GM10248 (cell line): ENCODE measurements around the gene PKD1L1.

Experiments
- CTCF ChIA-PET: fragments of 300-600 bp; sonication (Branson Sonifier 250); formaldehyde crosslinking; extraction: SDS; loops from one replicate; lab custom pipeline; 2021; ENCODE audit warnings: antibody characterized with exemption; lab: Yijun Ruan, JAX
- POLR2A ChIA-PET: fragments of 350-650 bp; sonication (Branson Sonifier 250); formaldehyde crosslinking; extraction: SDS; loops from one replicate; lab custom pipeline; 2020; ENCODE audit warnings: antibody characterized with exemption; lab: Yijun Ruan, JAX
- DNase-seq: peaks from one replicate; pipeline ENCODE4 v3.0.0; 2012; ENCODE audit errors: extremely low spot score
- CTCF ChIP-seq: IDR thresholded peaks from 2 replicates; pipeline ENCODE4 v1.5.1; 2012; ENCODE audit warnings: mild to moderate bottlenecking, low read depth; ENCODE audit errors: extremely low read depth, missing control alignments, control extremely low read depth

Gene PKD1L1

GRCh38 chr7:47788083-47788482, 160.2 kb downstream of the PKD1L1 start:
- POLR2A ChIA-PET, result no interaction called here
- no peak for DNase-seq
- no peak for TF ChIP-seq CTCF
- CTCF ChIA-PET, result interaction anchor here (1.5 to 1.9 kb wide), 2 partner anchors 17 to 522 kb away, joined by 3 to 6 read pairs; no protein-coding TSS in a partner anchor

- POLR2A ChIA-PET, result no interaction called here
Measured at GRCh38 chr7:47787249-47788069, 160.8 kb downstream of the PKD1L1 start.

GRCh38 chr7:47786557-47787248, 161.6 kb downstream of the PKD1L1 start:
- CTCF ChIA-PET, result interaction anchor here (1.5 to 1.9 kb wide), 2 partner anchors 19 to 521 kb away, joined by 3 to 6 read pairs; no protein-coding TSS in a partner anchor
- DNase-seq, result no peak
- TF ChIP-seq CTCF, result no peak
- POLR2A ChIA-PET, result no interaction called here

More at GRCh38 chr7:47787249-47788069, 160.8 kb downstream of the PKD1L1 start:
- TF ChIP-seq CTCF, result no peak
- CTCF ChIA-PET, result interaction anchor here (1.5 to 1.9 kb wide), 2 partner anchors 18 to 522 kb away, joined by 3 to 6 read pairs; no protein-coding TSS in a partner anchor
- no peak for DNase-seq

GRCh38 chr7:47785923-47786556, 162.2 kb downstream of the PKD1L1 start:
- POLR2A ChIA-PET, result no interaction called here
- DNase-seq, result no peak
- no peak for TF ChIP-seq CTCF
- CTCF ChIA-PET, result interaction anchor here (2.0 kb wide), 1 partner anchor 520 kb away, joined by 5 read pairs; no protein-coding TSS in a partner anchor

- CTCF ChIA-PET, result interaction anchor here (0.7 to 1.1 kb wide), 2 partner anchors 14 to 36 kb away, joined by 3 read pairs; no protein-coding TSS in a partner anchor
- POLR2A ChIA-PET, result no interaction called here
- DNase-seq, result no peak
- TF ChIP-seq CTCF, result no peak
Measured at GRCh38 chr7:47783456-47784223, 164.6 kb downstream of the PKD1L1 start.
